Hematopoietic multipotent progenitor cell treated with erythropoietin and hydrocortisone succinate and interleukin-3 and kit ligand, for 15 days (in vitro differentiated cells): ENCODE data around the gene ARL2BP.
"Not testable (repeated sequence)": the region's sequence is repeated elsewhere in the genome, so short reads cannot be mapped to it uniquely, and the experiment has no call there.

Source experiments
- DNase-seq: peaks from one replicate; pipeline ENCODE4 v3.0.0-alpha.2; 2015; ENCODE audit warnings: low spot score

ARL2BP gene

DNA sequence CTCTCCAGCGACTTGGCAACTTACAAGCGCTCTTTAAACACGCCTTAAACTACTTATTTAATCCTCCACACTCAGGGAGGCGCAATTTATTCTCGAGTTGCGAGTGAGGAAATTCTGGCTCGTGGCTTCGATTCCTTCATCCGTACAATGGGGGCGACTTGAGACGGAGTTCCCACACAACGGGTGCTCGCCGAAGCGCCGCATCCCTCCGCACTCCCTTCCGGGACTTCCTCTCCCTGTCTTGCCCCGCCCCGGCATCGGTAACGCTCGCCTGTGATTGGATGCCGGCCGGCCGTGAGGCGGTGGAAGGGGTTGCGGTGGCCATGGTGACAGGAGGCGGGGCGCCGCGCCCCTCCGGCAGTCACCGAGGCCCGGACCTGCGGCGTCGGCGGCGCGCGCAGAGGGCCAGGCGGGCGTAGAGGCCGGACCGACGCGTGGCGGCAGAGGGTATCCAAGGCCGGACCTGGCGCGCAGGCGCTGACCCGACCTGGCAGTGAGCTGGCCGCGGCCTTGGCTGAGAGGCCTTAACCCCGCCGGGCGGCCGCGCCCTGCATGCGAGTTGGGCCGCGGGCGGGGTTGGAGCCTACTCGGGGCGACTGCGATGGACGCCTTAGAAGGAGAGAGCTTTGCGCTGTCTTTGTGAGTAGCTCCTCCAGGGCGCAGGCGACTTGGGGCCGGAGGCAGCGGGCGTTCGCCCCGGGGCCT lies at the start of gene ARL2BP:
Gene ARL2BP (plus strand): TSS at position 493 of the 705 bp plus-strand sequence. CDS start 109 bp downstream, at position 602.
- peak; percentile 95 for DNase-seq

DNA sequence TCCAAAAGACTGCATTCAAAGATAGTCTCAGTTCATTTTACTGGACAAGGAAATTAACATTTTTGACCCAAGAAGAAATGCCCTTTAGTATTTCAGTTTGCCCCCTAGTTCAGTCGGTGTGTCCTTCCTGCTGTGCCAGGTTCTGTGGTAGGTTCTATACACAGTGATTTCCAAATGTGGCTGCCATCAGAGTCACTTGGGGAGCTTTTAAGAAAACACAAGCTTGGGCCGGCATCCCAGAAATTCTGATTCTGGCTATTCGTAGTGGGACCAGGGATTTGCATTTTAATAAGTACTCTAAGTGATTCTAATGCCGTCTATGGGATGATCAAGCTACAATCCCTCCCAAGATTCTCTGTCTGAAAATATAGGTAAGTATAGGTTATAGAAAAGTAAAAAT lies 48.8 kb upstream of the ARL2BP start:
- DNase-seq: no peak

DNA sequence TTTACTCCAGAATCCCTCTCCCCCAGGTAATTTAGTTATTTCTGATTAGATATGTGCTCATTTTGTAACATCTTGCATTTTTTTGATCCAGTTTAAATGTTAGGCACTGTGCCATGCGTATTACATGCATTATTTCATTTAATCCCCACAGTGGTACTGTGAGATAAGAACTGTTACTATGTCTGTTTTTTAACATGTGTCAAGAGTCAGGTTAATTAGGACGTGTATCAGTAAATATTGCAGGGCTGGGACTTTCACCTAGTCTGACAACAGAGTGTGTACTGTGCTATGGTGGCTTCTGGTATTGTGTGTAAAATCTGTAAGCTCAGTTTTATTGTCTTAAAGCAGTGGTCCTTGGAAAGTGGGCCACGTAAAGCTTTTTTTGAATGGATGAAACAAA lies 48.3 kb upstream of the ARL2BP start:
- no peak for DNase-seq

DNA sequence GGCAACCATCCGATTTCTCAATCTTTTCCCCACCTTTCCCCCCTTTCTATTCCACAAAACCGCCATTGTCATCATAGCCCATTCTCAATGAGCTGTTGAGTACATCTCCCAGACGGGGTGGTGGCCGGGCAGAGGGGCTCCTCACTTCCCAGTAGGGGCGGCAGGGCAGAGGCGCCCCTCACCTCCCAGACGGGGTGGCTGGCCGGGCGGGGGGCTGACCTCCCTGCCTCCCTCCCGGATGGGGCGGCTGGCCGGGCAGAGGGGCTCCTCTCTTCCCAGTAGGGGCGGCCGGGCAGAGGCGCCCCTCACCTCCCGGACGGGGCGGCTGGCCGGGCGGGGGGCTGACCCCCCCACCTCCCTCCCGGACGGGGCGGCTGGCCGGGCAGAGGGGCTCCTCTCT lies 44.7 kb upstream of the ARL2BP start:
- not testable (repeated sequence) for DNase-seq

- DNase-seq: not testable (repeated sequence)
These were observed 44.1 kb upstream of the ARL2BP start for GRCh38 chr16:57200926-57201325.

DNA sequence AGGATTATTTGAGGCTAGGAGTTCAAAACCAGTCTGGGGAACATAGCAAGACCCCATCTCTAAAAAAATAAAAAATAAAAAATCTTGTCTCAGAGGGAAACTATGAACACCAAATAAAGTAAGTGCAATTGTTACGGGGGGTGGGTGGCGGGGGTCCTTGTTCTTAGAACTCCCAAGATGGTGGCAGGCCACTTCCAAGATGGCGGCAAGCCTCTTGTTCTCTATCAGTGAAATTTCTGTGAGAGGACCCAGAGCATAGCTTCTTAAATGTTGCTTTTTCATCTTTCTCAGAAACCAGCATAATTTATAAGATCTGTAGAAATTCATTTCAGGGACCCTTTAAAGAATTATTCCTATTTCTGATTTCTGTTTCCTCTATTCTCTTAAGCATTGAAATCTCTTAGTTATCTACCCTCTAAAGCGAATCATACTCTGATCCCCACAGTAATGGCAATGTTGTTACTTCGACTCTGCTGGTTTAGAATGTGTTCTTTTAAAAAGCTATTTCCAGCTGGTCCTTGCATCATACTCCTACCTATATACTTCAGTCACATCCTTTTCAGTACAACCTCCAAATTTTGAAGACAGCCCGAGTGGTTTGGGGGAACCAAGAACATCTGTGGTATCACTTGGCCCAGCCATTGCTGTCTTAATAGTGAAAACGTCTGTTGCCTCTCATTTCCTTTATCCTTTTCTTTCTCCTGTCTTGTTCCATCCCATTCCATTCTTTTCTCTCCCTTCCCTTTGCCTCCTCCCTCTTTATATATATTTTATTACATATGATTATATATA lies 42.8 kb upstream of the ARL2BP start:
- no peak for DNase-seq

- no peak for DNase-seq
These were observed 41.6 kb upstream of the ARL2BP start for GRCh38 chr16:57203451-57203850.

DNA sequence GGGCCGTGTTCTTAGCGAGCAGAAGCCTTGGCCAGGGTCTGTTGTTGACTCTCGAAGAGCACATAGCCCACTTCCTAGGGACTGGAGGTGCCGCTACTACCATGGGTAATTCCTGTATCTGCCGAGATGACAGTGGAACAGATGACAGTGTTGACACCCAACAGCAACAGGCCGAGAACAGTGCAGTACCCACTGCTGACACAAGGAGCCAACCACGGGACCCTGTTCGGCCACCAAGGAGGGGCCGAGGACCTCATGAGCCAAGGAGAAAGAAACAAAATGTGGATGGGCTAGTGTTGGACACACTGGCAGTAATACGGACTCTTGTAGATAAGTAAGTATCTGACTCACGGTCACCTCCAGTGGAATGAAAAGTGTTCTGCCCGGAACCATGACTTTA lies 40.4 kb upstream of the ARL2BP start:
- no peak for DNase-seq

DNA sequence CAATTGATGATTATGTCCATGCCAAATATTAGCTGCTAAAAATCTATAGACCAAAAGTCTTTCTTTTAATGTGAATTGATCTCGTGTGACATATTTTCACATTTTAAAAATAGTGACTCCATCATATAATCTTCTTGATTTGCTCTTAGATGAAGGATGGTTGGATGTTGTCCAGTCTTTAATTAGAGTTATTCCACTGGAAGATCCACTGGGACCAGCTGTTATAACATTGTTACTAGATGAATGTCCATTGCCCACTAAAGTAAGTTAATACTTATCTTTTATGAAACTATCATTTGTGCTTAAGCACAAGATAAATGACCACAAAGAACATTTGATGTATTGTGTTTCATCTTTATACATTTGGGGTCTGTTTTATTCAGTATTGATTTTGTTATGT lies 36.1 kb upstream of the ARL2BP start:
- DNase-seq: no peak

GRCh38 chr16:57209780-57210179 lies 35.3 kb upstream of the ARL2BP start:
- DNase-seq: no peak

DNA sequence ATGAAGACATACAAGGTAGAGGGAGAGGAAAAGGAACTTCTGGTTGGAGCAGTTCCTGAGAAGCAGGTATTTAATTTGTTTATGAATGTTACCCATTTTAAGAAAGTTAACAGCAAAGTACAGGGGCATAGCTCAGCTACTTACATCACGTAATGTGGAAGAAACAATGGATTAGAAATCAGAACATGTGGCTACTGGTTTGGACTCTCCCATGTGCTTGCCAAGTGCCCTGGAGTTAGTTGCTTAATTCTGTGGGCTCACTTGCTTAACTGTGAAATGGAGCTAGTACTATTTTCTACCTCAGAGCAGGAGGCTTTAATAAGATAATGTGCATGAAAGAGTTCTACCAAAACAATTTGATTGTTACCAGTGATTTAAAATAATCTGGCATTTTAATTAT lies 31.6 kb upstream of the ARL2BP start:
- no peak for DNase-seq

DNA sequence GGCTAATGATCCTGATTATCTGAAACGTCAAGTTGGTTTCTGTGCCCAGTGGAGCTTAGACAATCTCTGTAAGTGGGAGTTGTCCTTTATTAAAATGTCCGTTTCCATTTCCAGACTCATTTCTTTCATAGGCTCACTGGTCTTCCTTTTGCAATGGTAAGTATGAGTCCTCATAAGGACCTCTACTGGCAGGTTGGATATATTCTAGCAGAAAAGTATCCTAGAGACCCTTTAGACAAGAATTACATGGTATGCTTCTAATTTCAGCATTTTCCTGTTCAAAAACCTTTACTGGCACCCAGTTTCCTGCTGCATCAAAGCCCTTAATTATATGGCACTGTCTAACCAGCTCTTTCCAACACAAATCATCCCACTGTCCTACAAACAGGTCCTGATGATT lies 28.1 kb upstream of the ARL2BP start:
- no peak for DNase-seq

DNA sequence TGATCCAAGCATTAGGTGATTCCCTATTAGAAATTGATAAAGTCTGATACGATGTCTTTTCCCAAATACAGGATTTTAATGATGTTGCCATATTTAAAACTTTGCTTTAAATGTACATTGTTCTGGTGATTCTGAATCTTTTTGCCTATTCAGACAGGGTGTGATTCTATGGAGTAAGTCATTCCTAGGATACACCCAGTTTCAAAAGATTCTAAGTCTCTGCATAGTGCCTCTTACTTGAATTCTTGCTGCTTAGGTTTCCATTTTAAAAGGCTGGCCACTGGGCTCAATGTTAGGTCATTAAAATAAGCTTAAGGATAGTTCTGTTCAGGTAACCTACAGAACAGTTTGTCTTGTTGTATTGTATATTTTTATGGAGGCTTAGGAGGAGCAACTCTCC lies 22.0 kb upstream of the ARL2BP start:
- no peak for DNase-seq

- no peak for DNase-seq
These were observed 20.3 kb upstream of the ARL2BP start for GRCh38 chr16:57224651-57225335.

GRCh38 chr16:57225978-57226377 lies 19.1 kb upstream of the ARL2BP start:
- DNase-seq: no peak

DNA sequence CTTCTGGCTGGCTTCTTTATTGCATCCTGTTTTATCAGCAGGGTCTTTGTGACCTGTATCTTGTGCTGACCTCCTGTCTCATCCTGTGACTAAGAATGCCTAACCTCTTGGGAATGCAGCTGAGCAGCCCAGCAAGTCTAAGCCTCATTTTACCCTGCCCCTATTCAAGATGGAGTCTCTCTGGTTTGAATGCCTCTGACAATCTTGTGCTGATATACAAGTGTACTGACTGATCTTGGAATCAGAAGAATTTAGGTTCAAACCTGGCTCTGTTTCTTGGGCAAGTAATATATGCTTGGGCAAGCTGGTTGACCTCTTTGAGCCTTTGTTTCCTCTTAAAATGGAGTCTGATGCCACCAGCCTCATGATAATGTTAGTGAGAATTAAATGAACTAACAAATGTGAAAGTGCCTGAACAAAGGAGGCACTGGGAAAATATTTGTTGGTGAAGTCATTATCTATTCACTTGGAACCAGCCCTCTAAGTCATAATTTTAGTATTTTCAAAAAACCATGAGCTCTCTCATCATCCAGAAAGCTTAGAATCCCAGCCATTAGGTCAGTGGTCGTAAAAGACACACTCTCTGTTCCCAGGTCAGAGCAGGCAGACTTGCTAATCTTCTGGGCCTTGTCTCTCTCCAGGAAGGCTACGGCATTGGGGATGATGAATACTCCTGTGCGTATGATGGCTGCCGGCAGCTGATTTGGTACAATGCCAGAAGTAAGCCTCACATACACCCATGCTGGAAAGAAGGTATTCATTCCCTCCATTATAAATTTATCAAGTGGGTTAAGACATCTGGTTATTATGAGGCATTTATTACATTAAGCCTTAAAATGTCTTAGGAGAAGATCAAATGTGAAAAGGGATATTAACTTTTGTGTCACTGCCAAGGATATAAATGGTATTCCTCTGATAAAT lies 18.1 kb upstream of the ARL2BP start:
- no peak for DNase-seq

GRCh38 chr16:57229079-57229478 lies 16.0 kb upstream of the ARL2BP start:
- no peak for DNase-seq

- no peak for DNase-seq
These were observed 13.2 kb upstream of the ARL2BP start for GRCh38 chr16:57231821-57232350.

GRCh38 chr16:57233944-57234706 lies 10.9 kb upstream of the ARL2BP start:
- no peak for DNase-seq

DNA sequence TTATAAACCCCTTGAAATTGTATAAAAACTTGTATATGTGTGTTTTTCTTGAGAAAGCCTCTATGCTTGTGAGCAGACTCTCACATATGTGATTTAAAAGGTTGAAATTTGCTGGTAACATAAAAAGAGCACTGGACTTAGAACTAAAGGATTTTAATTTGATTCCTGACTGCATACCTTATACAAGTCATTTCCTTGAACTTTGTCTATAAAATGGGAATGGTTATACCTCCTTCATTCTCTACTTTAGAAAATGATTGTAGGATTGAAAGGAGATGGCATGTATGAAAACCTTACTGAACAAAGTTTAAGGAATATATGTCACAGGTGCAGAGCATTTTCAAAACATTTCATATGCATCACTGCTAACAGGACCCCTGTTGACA lies 10.4 kb upstream of the ARL2BP start:
- no peak for DNase-seq
